Panc1 (cell line): ENCODE results near the gene RHEBL1. TPM values are rescaled to one million over a fixed set of nuclear protein-coding genes. Genes with fewer than 3 reads are reported as not detected.

ENCODE experiments used
- ATAC-seq: fragments of 200-7000 bp; cut with Tn5 transposase; 2 replicates; pipeline ENCODE4 v1.9.1; 2020; ENCODE audit warnings: mild to moderate bottlenecking, moderate library complexity
- BruUV-seq: library from RNA; stranded (reverse); fragments of 400-500 nt; replicated peaks from 2 replicates; lab custom pipeline; 2021; lab: Mats Ljungman, UMichigan
- CTCF ChIA-PET: fragments of 300-600 bp; sonication (Branson Sonifier 250); formaldehyde crosslinking; loops from one replicate; lab custom pipeline; 2022; ENCODE audit warnings: antibody characterized with exemption; lab: Charles Lee
- POLR2A ChIA-PET: fragments of 300-600 bp; sonication (Branson Sonifier 250); formaldehyde crosslinking; loops from one replicate; lab custom pipeline; 2022; ENCODE audit warnings: antibody characterized with exemption; lab: Charles Lee
- DNase-seq: peaks from one replicate; pipeline ENCODE4 v3.0.0-alpha.2; 2010; ENCODE audit warnings: low read depth, low spot score
- H3K27ac ChIP-seq: 2 replicates; pipeline ENCODE4 v1.5.1; 2011; ENCODE audit warnings: mild to moderate bottlenecking, low read length, inconsistent platforms
- H3K27me3 ChIP-seq: fragments of 200-500 bp; sonication (Bioruptor generic); 2 replicates; pipeline ENCODE4 v1.6.0; 2014; ENCODE audit warnings: low read length, inconsistent platforms; ENCODE audit not compliant: control insufficient read depth, insufficient read depth
- H3K36me3 ChIP-seq: fragments of 200-500 bp; sonication (Bioruptor generic); 2 replicates; pipeline ENCODE4 v1.5.1; 2014; ENCODE audit warnings: inconsistent platforms, mild to moderate bottlenecking, low read length, moderate library complexity; ENCODE audit not compliant: control insufficient read depth, insufficient read depth
- H3K4me1 ChIP-seq: 2 replicates; pipeline ENCODE4 v1.5.1; 2011; ENCODE audit warnings: inconsistent platforms, mild to moderate bottlenecking, low read length, moderate library complexity; ENCODE audit not compliant: control insufficient read depth, insufficient read depth
- H3K4me3 ChIP-seq, 2 experiments: 2 replicates each; pipeline ENCODE4 v1.5.1; 2011 to 2012; ENCODE audit warnings: low read depth in 2 of 2, low read length in 2 of 2, mild to moderate bottlenecking in 2 of 2, inconsistent platforms in 1 of 2, moderate library complexity in 1 of 2
- H3K9me3 ChIP-seq: fragments of 200-500 bp; sonication (Bioruptor generic); 2 replicates; pipeline ENCODE4 v1.5.1; 2014; ENCODE audit warnings: low read depth, mild to moderate bottlenecking, inconsistent platforms, low read length, moderate library complexity; ENCODE audit not compliant: control insufficient read depth, insufficient read depth
- CTCF ChIP-seq: fragments of 450-650 bp; IDR thresholded peaks from 2 replicates; pipeline ENCODE4 v1.5.1; 2017; ENCODE audit warnings: mild to moderate bottlenecking
- POLR2AphosphoS5 ChIP-seq: IDR thresholded peaks from 2 replicates; pipeline ENCODE4 v1.6.1; 2012; ENCODE audit warnings: mild to moderate bottlenecking, low read depth, low read length, moderate library complexity
- REST ChIP-seq, 2 experiments: IDR thresholded peaks; 2 replicates each; pipeline ENCODE4 v1.6.1; 2011 to 2012; ENCODE audit warnings: low read depth in 2 of 2, control low read depth in 1 of 2, low read length in 1 of 2, mild to moderate bottlenecking in 1 of 2, moderate library complexity in 1 of 2; ENCODE audit not compliant: insufficient read depth in 1 of 2
- SIN3A ChIP-seq: IDR thresholded peaks from 2 replicates; pipeline ENCODE4 v1.6.1; 2012; ENCODE audit warnings: low read depth, mild to moderate bottlenecking, low read length, moderate library complexity, borderline replicate concordance; ENCODE audit not compliant: insufficient read depth
- TCF7L2 ChIP-seq: IDR thresholded peaks from 2 replicates; pipeline ENCODE4 v1.6.1; 2011; ENCODE audit warnings: mild to moderate bottlenecking, low read depth, low read length, inconsistent platforms
- in situ Hi-C: cut with HindIII; loops from 2 replicates; pipeline ENCODE4 v1.10.0; 2016; ENCODE audit warnings: low sequenced_read_pairs, low pct_unique_long_range_greater_than_20kb
- intact Hi-C: fragments of 100-400 bp; cut with micrococcal nuclease; formaldehyde crosslinking; loops from one replicate; pipeline ENCODE4 v1.10.0; 2022; ENCODE audit not compliant: unreplicated experiment
- total RNA-seq: library from RNA; stranded (reverse); gene quantifications from one replicate; pipeline ENCODE4 v1.2.1, GENCODE V29; 2021; ENCODE audit not compliant: unreplicated experiment

RHEBL1 gene
- total RNA-seq, 1 experiment from 2014 or later: 4.7 TPM

- intact Hi-C loops: no loop called here
- H3K36me3 ChIP-seq: peaks cover 2% of the 10 kb centered on the region; the same call in 1 of the 2 replicates
- in situ Hi-C loops: no loop called here
- ChIA-PET POLR2A (no interaction called here), CTCF (interaction anchor here (0.6 to 3.7 kb wide), 2 partner anchors 34 to 42 kb away, joined by 3 to 22 read pairs; no protein-coding TSS in a partner anchor)
- H3K4me1 ChIP-seq: peaks cover 18% of the 10 kb centered on the region
- TF ChIP-seq POLR2AphosphoS5: no peak
- TF ChIP-seq SIN3A: no peak
- TF ChIP-seq CTCF: no peak
- TF ChIP-seq TCF7L2: no peak
- TF ChIP-seq REST (IDR thresholded peaks at IDR 0.05; ENCODE audit: insufficient read depth in 1 of 2, low read depth in 2 of 2, low read length in 1 of 2): no peak
- no TSS peak for BruUV-seq
- H3K9me3 ChIP-seq: no peaks in the 10 kb centered on the region
- DNase-seq: no peak
- no peak overlapping the region for H3K4me3 ChIP-seq
- no peak for ATAC-seq
- H3K27me3 ChIP-seq: no peaks in the 10 kb centered on the region
- H3K27ac ChIP-seq: no peak overlapping the region
Observed at GRCh38 chr12:49097381-49097780, 27.6 kb upstream of the RHEBL1 start.

GRCh38 chr12:49094975-49095365 lies 25.2 kb upstream of the RHEBL1 start:
- no peaks in the 10 kb centered on the region for H3K9me3 ChIP-seq
- BruUV-seq: no TSS peak
- no peak for ATAC-seq
- H3K36me3 ChIP-seq: peaks cover 1% of the 10 kb centered on the region; the same call in 1 of the 2 replicates
- H3K27me3 ChIP-seq: no peaks in the 10 kb centered on the region
- POLR2A ChIA-PET: no interaction called here
- CTCF ChIA-PET: interaction anchor here (0.7 to 1.3 kb wide), 3 partner anchors 13 to 26 kb away, joined by 3 to 10 read pairs (median 3); no protein-coding TSS in a partner anchor
- H3K4me3 ChIP-seq: peak overlapping the region; percentile 26 to 44; a peak in 3 of 4 replicates
- H3K4me1 ChIP-seq: peaks cover 27% of the 10 kb centered on the region
- TF ChIP-seq POLR2AphosphoS5: no peak
- DNase-seq: no peak
- H3K27ac ChIP-seq: no peak overlapping the region
- in situ Hi-C loops (no loop called here), intact Hi-C loops (no loop called here)
